Head of caudate nucleus (tissue), 42 donors: ENCODE data around the gene PRKCZ.
"Not testable (repeated sequence)": the region's sequence is repeated elsewhere in the genome, so short reads cannot be mapped to it uniquely, and the experiment has no call there.

Experiments
- DNase-seq, 42 donors: peaks; one replicate each; pipeline versions ENCODE4 v3.0.0 to v3.0.0-alpha.2; 2020 to 2021; ENCODE audit warnings: mixed read lengths in 7 of 42
- intact Hi-C: fragments of 100-400 bp; cut with DNase I; formaldehyde crosslinking; loops from one replicate; pipeline ENCODE4 v1.15.0; 2022

Gene PRKCZ

GRCh38 chr1:2121794-2122193 is 71.6 kb downstream of the PRKCZ start:
- intact Hi-C loops, DNase-seq: not testable (repeated sequence)

GRCh38 chr1:2124446-2125198 is 74.4 kb downstream of the PRKCZ start:
- intact Hi-C loops, result no loop called here
- peak in 27 of 42 donors; percentile 5 to 83 (median 60) for DNase-seq

- intact Hi-C loops, result no loop called here
- DNase-seq, result peak in 15 of 42 donors; percentile 14 to 74 (median 49)
Observed at GRCh38 chr1:2125350-2126211, 75.4 kb downstream of the PRKCZ start.

DNA sequence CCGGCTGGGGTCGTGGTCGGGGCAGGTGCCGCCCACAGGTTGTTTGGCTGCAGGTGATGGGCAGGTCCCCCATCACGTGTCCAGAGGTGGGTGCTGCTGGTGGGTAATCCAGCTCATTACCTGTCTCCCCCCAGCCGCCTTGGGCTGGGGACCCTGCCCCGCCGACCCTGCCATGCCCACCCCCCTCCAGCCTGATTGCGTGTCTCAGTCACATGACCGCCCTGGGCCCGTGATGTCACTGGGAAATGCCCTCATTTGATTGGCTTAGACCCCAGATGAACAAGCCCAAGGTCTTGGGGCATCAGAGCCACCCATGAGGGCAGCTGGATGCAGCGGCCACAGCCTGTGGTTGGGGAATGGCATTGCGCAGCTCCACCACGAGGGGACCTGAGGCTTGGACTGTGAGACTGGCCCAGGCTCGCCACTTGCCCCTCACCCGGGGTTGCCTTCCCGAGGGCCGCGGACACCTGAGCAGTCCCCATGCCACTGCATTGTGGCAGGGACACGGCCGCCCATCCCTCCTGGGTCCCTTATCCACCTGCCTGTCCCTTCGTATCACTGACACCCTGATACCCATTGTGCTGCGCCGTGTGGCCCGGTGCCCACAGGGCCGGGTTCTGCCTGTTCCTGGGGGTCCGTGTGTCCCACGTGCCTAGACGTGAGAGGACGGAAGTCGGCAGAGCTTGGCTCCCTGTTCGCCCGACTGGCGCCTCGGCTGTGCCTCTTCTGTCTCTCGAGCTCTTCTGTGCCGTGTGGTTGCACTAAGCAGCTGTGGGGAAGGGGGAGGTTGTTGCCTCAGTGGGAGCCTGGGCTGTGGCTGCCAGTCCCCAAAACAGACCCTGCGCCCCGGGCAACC is 76.3 kb downstream of the PRKCZ start:
- intact Hi-C loops, result no loop called here
- peak in 10 of 42 donors; percentile 15 to 47 (median 24) for DNase-seq

GRCh38 chr1:2127187-2128145 is 77.3 kb downstream of the PRKCZ start:
- intact Hi-C loops, result no loop called here
- DNase-seq, result peak in 32 of 42 donors; percentile 34 to 83 (median 68)

DNA sequence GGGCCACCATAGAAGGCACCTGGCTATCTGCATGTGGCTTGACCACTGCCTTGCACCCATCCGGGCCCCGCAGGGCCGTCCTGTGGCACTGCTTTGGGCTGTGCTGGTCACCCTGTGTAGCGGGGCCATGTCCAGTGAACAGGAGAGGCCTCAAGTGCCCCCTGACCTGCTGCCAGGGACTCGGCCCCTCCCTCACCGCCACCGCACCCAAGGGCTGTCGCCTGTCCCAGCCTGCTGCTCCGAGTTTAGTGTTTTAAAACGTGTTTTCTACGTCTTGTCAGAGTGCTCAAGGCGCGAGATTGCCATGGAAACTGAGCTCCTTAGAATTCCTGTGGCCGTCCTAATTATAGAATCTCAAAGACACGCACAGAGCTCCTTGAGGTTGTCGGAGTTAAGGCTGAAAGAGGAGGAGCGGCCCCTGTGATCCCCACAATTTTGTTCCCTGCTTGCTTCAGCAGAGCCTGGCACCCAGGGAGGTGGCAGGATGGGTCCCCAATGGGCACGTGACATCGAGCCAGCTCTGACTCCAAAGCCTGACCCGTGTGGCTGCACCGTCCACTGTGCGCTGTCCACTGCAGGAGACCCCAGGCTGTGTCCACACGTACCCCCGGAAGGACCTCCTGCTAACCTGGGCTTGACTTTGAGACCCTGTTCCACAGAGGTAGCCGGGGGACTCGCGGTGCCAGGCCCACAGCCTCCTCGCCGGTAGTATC is 78.1 kb downstream of the PRKCZ start:
- intact Hi-C loops, result no loop called here
- DNase-seq, result peak in 35 of 42 donors; percentile 48 to 91 (median 69)

DNA sequence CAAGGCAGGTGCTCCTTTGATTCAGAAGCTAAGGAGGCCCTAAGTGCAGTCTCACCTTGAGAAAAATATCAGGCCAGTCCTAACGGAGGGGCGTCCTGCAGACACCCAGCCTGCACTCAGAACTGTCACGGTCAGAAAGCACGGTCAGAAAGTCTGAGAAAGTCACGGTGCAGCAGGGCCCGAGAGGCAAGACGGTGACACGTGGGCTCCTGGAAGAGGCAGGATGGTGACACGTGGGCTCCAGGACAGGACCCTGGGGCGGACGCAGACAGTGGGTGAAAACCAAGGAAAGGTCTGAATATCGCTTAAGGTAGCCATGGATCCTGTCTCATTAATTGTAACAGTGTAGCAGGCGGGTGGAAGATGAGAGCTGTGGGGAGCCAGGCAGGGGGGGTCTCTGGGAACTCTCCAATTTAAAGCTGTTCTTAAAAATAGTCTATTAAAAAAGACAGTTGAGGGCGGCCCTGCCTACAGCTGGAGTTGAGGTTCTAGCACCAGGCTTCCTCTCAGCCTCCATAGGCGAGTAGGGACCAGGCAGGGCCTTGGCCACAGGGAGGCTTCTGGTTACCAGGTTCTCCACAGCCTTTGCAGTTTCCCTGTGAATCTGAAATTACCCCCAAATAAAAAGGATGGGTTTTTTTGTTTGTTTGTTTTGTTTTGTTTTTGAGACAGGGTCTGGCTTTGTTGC is 79.2 kb downstream of the PRKCZ start:
- intact Hi-C loops, result no loop called here
- DNase-seq, result peak in 11 of 42 donors; percentile 3 to 39 (median 18)

DNA sequence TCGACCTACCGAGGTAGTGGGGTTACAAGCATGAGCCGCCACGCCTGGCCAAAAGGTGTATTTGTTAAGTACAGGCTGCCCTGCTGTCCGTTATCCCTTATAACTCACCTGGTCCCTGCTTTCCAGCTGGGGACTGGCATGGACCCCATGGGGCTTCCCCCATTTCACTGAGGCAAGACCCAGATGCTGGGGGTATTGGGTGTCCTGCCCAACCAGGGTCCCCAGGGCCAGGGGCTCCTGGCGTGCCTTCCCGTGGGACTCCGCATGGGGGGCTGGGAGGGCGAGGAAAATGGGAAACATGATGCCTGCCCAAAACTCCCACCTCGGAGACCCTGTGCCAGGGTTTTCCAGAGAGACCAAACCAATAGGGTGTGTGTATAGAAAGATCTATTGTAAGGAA is 79.9 kb downstream of the PRKCZ start:
- peak in 6 of 42 donors; percentile 0 to 28 (median 6) for DNase-seq
- intact Hi-C loops, result loop anchor here (5.0 kb wide), 1 partner anchor 42 kb away; no protein-coding TSS in a partner anchor

- intact Hi-C loops, result loop anchor here (5.0 kb wide), 1 partner anchor 41 kb away; no protein-coding TSS in a partner anchor
- DNase-seq, result peak in 9 of 42 donors; percentile 7 to 67 (median 33)
Observed at GRCh38 chr1:2130871-2131289, 80.7 kb downstream of the PRKCZ start.

DNA sequence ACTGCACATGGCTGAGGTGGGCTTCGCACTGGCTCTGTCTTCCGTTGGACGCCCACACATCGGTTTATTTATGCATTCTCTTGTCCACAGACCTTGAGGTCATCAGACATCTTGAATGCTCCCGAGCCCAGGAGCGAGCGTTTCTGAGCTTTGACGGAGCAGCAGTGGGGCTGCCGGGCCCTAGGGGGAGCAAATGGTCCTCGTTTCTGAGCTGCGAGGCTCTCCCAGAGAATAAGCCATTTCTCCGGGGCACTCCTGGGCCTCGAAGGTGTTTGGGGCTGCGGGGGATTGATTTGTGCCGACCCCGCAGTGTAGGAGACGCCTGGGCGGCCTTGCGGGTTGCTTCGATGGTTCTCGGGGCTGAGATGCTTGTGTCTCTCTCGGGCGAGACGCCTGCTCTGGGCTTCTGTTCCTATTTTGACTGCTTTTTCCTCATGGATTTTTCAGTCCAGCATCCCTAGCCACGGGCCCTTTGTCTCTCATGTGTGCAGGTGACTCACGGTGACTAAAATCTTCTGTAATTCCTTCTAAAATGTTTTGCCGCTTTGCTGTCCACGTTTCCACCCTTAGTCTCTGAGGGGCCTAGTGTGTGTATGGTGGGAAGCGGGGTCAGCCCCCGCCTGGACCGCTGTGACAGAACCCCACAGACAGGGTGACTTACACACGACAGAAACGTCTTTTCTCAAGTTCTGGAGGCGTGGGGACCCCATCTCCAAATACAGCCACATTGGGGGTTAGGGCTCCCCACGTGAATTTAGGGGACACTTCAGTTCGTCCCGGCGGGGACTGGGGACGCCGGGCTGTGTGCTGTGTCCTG is 82.2 kb downstream of the PRKCZ start:
- intact Hi-C loops, result loop anchor here (5.0 kb wide), 1 partner anchor 40 kb away; no protein-coding TSS in a partner anchor
- DNase-seq, result peak in 34 of 42 donors; percentile 47 to 84 (median 68)

- intact Hi-C loops, result loop anchor here (5.0 kb wide), 1 partner anchor 39 kb away; no protein-coding TSS in a partner anchor
- DNase-seq, result peak; percentile 91 to 99 (median 97)
Observed at GRCh38 chr1:2133039-2133878, 83.0 kb downstream of the PRKCZ start.

GRCh38 chr1:2133879-2134215 is 83.6 kb downstream of the PRKCZ start:
- intact Hi-C loops, result loop anchor here (5.0 kb wide), 1 partner anchor 38 kb away; no protein-coding TSS in a partner anchor
- DNase-seq, result peak in 6 of 42 donors; percentile 1 to 29 (median 8)

DNA sequence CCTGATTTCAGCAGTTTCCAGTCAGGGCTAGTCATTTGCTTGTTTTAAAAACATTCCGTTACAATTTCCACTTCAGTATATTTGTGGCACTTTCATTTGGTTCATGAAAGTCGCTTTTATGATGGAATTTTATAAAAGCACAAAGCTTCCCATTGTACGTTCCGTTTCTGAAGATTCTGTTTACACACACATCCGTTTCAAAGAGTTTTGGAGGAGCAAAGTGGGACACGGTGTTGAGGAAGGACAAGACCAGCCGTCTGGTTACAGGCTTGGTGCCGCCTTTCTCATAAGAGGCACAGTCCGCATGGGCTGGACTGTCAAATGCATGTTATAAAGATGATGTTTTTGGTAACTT is 84.0 kb downstream of the PRKCZ start:
- DNase-seq, result peak in 2 of 42 donors; percentile 7 to 12
- intact Hi-C loops, result loop anchor here (5.0 kb wide), 1 partner anchor 38 kb away; no protein-coding TSS in a partner anchor

GRCh38 chr1:2134621-2135307 is 84.6 kb downstream of the PRKCZ start:
- intact Hi-C loops, result loop anchor here (5.0 kb wide), 1 partner anchor 38 kb away; no protein-coding TSS in a partner anchor
- peak in 8 of 42 donors; percentile 2 to 36 (median 26) for DNase-seq
